GM20431 (cell line): ENCODE data around the gene FAM241B.

ENCODE experiments used
- in situ Hi-C: fragments of 300-500 bp; cut with MseI, MboI; formaldehyde crosslinking; loops from one replicate; pipeline ENCODE4 v1.15.0; 2020; ENCODE audit warnings: low sequenced_read_pairs; ENCODE audit not compliant: unreplicated experiment

FAM241B gene

DNA sequence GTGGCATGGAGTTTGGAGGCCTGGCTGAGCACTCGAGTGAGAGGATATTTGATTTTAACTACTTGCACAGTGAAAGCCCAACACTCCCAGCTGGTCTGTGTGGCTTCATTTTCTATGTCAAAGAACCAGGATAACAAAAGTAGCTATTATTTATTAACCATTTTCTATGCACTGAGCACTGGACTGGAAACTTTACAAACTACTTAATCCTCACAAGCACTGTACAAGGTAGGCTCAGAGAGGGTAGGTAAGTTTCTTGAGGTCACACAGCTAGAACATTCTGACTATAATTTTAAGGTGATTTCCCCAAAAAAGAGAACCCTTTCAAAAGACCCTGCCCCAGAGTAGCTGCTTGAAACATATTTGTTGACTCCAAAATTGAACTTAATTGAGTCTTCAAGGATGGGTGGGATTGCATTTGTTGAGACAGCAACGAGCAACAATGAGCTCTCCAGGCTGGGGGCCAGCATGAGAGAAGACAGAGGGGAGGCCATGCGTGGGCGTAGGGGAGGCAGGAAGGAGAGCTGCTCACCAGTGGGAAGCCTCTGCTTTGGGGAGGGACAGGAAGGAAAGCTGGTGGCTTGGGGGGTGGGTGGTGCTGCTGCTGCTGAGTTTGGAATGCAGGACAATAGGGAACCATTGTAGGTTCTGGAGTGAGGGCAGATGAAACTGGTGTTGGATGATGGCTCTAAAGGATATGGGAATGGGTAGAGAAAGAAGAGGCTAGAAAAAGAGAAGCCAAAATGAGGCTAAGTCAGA is 31.5 kb downstream of the FAM241B start:
- in situ Hi-C loops: no loop called here

DNA sequence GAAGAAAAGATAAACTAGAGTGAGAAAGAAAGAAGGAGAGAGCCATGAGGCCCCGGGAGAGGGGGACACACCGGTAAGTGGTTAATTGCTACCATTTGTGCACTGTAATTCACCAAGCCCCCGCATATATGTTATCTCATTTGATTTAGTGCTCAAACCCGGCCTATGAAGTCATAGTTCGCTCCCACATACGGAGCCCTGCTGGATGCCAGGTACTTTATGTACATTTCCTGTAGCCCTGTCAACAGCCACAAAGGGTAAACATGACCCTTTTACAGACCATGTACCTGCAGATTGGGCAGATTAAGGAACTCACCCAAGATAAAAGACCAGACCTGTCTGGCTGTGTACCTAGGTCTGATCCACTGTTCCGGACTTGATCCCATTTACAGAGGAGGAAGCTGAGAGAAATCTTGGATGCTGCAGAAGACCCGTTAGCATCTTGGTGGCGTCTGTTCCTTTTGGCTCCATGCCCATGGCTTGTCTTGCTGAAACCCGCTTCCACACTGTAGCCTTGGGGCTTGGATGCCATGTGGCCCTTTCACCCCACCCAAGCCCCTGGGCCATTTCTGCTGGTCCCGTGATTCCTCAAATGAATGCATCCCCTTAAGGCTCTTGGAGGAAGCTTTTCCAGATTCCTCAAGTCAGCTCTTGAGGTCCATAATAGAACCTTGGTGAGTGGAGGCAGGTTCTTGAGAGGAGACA is 32.3 kb downstream of the FAM241B start:
- in situ Hi-C loops: no loop called here

DNA sequence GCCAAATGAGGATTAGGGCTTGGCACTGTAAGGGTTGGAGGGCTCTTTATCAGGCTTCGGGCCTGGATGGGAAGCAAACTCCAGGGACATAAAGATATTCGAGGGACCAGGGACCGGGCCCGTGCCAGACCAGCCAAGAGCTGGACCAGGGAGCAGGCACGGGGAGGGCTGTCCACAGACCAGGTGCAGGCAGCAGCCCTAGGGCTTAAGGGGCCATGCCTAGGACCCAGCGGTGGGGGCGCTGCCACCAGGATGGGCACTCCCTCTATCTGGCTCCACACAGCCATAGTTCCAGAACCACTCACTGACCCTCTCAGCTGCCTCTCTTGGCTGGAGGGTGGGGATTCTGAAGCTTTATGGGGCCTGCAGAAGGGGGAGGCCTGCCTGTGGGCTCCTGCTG is 32.9 kb downstream of the FAM241B start:
- in situ Hi-C loops: no loop called here

DNA sequence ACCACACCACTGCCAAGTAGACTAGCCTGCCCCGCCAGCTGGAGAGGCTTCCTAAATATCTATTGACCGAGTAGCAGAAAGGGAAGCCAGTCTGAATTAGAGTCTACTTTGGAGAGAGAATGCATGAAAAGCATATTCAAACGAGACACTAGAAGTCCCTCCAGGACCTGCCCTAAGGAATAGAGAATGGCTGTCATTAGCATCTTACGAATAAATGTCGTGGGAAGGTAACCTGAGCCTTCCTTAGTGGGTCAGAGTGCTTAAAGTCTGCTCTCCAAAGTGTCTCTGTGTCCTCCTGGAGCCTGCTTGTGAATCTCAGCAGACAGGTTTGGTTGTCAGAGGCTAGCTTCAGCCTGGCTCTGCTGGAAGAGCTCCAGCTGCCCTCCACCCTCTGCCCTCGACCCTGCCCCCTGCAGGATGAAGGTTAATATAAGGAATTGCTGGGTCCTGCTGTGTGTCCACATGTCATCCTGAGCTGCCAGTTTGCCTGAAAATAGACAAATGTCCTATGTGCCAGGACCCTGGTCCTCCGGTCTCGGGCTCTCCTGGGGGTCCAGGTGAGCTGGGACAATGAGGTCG is 33.4 kb downstream of the FAM241B start:
- in situ Hi-C loops: no loop called here

DNA sequence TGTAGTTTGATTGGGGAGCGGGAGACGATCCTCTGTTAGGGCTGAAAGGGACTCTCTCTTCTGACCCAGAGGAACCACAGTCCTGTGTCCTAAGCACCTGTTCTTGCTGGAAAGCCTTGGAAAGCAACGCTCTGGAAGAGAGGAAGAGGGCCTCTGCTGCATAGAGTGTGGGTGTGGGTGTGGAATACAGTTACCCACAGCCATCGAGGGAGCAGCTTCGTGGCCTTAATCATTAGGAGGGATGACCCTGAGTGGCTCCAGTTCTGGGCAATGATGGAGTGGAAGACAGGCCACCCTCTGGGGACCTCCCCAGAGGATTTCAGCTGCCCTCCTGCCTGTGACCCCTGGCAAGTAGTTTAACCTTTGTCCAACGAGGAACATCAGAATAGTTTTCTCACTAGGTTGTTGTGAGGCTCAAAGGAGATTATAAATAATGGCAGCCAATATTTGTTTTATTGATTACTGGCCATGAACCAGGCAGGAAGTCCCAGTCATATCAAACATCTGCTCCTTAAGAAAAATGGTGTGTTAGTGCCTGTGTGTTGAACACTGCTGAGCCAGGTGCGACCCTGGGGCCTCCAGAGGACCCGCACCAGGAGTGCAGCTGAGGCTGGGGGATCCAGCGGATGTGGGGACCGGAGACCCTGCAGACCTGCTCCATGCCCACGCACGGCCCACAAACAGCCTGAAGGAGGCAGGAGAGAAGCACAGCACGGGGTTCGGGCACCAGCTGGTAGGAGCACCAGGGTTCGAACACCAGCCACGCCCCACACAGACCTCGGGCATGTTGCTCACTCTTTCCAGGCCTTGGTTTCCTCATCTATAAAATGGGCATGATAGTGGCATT is 35.6 kb downstream of the FAM241B start:
- in situ Hi-C loops: no loop called here

DNA sequence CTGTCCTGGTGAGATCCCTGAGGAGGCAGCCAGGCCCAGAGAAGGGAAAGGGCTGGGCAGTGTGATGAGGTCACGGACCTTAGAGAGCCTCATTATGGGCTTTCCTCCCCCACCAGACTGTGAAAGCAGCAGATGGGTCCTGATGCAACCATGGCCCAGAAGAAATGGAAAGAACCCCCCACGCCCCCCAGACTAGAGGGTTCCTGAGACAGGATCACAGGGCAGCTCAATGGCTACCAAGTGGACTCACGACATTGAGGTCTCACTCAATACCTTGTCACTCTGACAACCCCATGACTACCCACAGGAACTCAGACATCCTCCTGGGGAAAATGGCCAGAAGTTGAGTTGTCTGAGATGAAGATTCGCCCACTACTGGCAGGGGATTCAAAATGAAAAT is 36.7 kb downstream of the FAM241B start:
- in situ Hi-C loops: no loop called here

DNA sequence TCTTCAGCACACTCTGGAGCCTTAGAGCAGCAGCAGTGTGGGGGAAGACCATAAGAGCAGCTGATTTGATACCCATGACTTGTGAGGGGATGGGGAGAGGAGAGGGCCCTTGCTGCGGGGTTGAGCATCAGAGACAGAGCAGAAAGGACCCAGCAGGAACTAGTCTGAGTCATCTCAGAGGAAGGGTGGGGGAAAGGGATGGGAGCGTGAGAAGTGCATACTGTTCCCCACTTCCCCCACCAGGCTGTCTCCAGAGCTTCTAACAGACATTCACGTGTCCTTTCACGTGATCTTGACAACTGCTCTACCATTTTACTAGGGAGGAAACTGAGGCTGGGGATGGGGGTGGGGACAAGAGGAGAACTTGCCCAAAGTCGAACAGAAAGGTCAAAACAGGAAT is 38.7 kb downstream of the FAM241B start:
- in situ Hi-C loops: no loop called here

DNA sequence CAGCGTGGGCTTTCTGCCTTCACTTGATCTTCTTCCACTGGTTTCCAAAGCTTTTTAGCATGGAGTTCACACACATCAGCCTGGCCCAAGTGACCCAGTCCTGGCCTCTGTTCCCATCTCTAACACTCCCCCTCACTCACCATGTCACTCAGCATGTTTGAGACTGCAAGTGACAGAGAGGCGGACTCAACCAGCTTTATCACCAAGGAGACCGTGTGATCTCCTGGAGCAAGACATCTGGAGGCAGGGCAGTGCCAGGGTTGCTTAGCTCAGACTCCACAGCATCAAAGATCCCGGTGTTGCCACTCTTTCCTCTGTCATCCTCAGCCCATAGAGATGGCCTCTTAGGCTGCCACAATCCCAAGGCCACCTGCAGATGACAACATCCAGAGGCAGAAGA is 39.4 kb downstream of the FAM241B start:
- in situ Hi-C loops: no loop called here

DNA sequence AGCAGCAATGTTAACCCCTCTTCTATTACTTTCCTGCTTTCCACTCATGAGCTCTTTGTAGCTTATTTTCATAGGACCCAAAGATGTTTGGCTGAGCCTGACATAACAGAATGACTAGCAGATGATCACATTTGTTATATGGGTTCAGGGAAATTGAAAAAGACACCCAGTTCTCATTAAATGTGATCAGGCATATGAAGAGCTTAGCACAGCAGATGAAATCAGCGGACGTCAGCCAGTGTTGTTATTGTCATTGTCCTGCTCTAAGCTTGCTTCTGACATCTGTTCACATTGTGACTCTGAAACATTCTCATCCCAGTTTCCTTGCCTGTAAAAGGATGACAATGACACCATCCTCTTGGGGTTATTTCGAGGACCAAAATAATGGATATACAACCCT is 43.5 kb downstream of the FAM241B start:
- in situ Hi-C loops: no loop called here

DNA sequence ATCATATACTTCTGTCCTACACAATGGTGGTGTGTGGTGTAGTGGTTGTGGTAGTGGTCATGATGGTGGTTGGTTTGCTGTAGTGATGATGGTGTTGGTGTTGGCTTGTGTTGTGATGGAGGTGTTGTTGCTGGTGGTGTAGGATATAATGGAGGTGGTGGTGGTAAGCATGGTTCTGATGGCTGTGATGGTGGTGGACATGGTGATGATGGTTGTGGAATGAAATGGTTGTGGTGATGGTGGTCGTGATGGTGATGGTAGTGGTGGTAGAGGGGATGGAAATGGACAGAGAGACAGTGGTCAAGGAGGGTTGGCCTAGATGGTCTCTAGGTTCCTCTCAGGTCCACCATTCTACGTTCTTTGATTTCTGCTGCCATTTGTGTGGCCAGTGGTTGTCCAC is 44.7 kb downstream of the FAM241B start:
- in situ Hi-C loops: no loop called here

DNA sequence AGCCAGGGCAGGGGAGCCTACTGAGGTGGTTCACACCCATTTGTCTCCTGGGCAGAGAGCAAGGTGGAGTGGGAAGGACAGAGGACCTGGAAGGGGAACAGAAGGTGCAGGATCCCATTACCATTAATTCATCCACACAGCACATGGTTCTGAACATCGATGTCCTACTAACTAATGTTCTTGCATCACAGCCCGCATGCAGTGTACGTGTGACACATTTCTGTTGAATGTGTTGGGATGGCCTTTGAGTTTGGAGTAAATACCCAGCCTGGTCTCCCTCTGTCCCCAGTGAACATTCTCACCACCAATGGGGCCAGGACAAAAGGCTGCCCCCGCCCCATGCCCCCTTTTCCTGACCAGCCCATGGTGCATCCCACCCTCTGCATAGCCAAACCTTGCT is 46.3 kb downstream of the FAM241B start:
- in situ Hi-C loops: no loop called here

DNA sequence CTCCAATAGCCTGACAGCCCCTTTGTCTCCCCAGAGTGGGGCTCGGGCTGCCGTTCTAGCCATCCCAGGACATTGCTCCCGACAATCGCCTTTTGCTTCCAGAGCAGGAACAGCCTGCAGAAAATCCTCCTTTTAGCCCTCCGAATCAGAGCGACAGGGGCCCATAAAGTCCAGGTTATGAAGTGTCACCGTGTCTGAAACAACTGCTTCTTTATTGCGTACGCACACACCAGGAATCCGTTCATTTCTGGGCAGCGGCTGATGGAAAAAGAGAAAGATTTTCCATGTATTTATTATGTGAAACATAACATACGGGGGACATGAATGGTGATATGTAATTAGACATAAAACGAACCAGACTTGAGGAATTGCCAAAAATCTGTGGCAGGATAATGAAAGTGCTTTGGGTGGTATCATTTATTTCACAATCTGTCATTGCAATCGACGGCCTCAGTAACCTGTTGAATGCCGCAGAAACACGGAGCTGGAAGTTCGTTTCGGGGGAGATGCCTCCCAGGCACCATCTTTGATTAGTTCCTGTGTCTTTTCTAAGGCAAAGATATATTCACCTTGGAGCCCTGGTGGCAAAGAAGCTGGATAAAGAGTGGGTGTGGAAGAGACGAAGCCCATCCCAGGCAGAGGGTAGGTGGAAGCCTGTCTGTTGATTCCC is 48.1 kb downstream of the FAM241B start:
- in situ Hi-C loops: no loop called here

DNA sequence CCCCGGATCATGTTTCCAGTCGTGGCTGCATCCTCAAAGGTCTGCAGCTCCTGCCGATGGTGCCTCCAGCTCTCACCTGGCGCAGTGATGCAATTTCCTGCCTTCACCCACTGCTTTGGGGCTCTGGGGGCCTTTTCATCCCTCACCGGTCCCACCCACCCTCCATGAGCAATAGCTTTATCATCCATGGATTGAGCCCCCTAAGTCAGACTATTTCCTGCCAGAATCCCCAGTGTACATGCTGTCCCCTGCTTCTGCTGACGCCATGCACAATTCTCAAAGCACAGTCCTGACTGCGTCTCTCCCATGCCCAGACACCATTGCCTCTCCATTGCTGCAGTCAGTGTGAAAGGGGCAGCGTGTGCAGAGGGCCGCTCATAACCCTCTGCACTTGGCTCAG is 49.7 kb downstream of the FAM241B start:
- in situ Hi-C loops: no loop called here

DNA sequence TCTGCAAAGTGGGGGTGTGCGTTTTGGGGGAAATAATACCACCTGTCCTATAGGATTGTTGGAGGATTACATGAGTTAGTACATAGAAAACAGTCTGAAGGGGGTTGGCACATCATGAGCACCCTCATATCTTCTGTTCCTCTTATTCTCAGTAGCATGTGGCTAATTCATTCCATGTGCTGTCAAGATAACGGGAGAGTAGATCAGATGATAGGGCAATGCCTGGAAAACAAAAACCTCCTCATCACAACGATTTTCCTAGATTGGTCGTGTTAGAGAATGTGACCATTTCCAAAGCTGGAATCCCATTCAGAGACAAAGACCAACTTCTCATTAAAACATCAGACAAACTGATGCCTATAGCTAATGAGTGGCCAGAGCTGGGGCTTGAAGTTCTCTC is 50.6 kb downstream of the FAM241B start:
- in situ Hi-C loops: no loop called here

DNA sequence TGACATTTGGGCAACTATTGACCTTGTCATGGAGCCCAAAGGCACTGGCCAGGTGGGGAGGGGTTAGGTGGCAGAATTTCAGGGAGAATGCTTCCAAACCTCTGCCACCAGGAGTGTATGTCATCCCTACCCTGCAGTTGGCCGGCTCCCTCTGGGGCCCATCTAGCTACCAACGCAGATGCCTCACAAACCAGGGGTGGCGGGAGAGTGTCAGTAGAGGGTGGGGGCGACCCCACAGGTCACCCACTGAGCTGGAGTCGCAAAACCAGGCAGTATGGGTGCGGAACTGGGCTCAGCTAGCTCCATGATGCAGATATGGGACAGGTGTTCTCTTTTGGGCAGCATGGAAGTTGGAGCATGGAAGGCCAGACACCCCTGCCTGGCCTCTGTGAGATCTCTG is 51.4 kb downstream of the FAM241B start:
- in situ Hi-C loops: no loop called here

DNA sequence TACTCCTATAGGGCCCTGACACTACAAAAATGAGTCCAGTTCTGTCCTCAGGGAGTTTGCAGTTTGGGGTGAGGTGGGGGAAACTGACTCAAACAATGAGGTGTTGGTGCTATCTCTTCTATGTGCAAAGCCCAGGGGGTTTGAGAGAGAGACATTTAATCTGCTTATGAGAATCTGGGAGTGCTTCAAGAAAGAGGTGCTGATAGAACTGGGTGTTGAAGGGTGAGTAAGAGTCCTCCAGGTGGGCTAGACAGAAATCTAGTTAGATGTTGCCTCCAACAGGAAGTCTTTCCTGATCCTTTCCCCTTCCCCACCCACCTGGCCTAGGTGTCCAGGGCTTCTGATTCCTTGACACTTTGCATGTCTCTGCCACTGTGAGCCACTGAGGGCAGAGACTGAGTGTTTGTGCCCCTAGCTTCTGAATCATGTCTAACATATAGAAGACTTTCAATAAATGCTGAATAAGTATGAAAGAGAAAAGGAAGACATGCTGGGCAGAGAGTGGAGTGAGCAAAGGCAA is 53.0 kb downstream of the FAM241B start:
- in situ Hi-C loops: no loop called here
